NCI-H82 treated with DMSO at 0.1 percent for 48 hours (cell line): ENCODE data around the gene MMRN2.
"Not testable (repeated sequence)": the region's sequence is repeated elsewhere in the genome, so short reads cannot be mapped to it uniquely, and the experiment has no call there.

Experiments used
- DNase-seq: peaks from one replicate; lab custom pipeline; 2025; ENCODE audit not compliant: unreplicated experiment; lab: John Stamatoyannopoulos, UW

Gene MMRN2

GRCh38 chr10:86957471-86958115, at the start of gene MMRN2:
MMRN2 (minus strand) TSS chr10:86957615; CDS start chr10:86957541, 74 bp downstream.
- no peak for DNase-seq

GRCh38 chr10:87007124-87007523, 49.7 kb upstream of the MMRN2 start:
- DNase-seq = not testable (repeated sequence)

GRCh38 chr10:87000491-87000890, 43.1 kb upstream of the MMRN2 start:
- no peak for DNase-seq

GRCh38 chr10:86999802-87000403, 42.5 kb upstream of the MMRN2 start:
- not testable (repeated sequence) for DNase-seq

GRCh38 chr10:86992929-86993328, 35.5 kb upstream of the MMRN2 start:
- no peak for DNase-seq

- no peak for DNase-seq
Observed at GRCh38 chr10:86992456-86992855, 35.0 kb upstream of the MMRN2 start.

GRCh38 chr10:86991362-86991761, 33.9 kb upstream of the MMRN2 start:
- not testable (repeated sequence) for DNase-seq

- no peak for DNase-seq
Observed at GRCh38 chr10:86988520-86988919, 31.1 kb upstream of the MMRN2 start.

GRCh38 chr10:86984498-86984897, 27.1 kb upstream of the MMRN2 start:
- not testable (repeated sequence) for DNase-seq

- DNase-seq = no peak
Observed at GRCh38 chr10:86981716-86982115, 24.3 kb upstream of the MMRN2 start.

GRCh38 chr10:86981020-86981419, 23.6 kb upstream of the MMRN2 start:
- not testable (repeated sequence) for DNase-seq

- no peak for DNase-seq
Observed at GRCh38 chr10:86979977-86980448, 22.6 kb upstream of the MMRN2 start.

- DNase-seq = no peak
Observed at GRCh38 chr10:86979296-86979818, 21.9 kb upstream of the MMRN2 start.

GRCh38 chr10:86978457-86978856, 21.0 kb upstream of the MMRN2 start:
- not testable (repeated sequence) for DNase-seq

GRCh38 chr10:86976362-86977056, 19.1 kb upstream of the MMRN2 start:
- no peak for DNase-seq

GRCh38 chr10:86974484-86974883, 17.1 kb upstream of the MMRN2 start:
- no peak for DNase-seq

GRCh38 chr10:86972613-86973380, 15.4 kb upstream of the MMRN2 start:
- no peak for DNase-seq

- DNase-seq = no peak
Observed at GRCh38 chr10:86971232-86971991, 14.0 kb upstream of the MMRN2 start.

GRCh38 chr10:86970982-86971231, 13.5 kb upstream of the MMRN2 start:
- no peak for DNase-seq

- DNase-seq = no peak
Observed at GRCh38 chr10:86970162-86970981, 13.0 kb upstream of the MMRN2 start.
